ENCODE data around the gene SPDYE4. TPM values are rescaled to one million over a fixed set of nuclear protein-coding genes. Genes with fewer than 3 reads are reported as not detected.

Gene SPDYE4
- total RNA-seq, 1 experiment from 2014 or later = not detected

DNA sequence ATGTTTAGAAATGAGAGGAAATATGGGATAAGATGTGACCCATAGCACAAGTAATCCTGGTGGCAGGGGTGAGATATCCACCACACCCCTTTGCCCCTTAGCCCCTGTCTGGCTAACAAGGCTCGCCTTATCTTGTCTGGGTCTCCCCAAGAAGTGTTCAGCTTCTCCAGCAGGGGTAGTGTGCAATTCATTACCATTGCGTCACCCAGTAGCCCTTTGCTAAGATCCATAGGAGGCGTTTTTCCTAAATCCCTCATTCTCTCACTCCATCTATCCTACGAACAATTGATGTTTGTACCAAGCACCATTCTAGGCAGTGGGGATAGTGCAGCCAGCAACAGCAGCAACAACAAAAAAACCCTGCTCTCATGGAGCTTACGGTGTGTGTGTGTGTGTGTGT is 44.5 kb downstream of the SPDYE4 start:
- DNase-seq (ENCODE audit: low read depth, low spot score) (no peak), ATAC-seq (no peak)
- Histone ChIP-seq H3K4me3 (ENCODE audit: low read depth in 2 of 2, low read length in 2 of 2) (no peak overlapping the region), H3K27me3 (ENCODE audit: control insufficient read depth, insufficient read depth, low read length) (no peaks in the 10 kb centered on the region; the same call in 1 of the 2 replicates), H3K4me1 (ENCODE audit: control insufficient read depth, insufficient read depth, low read length) (no peaks in the 10 kb centered on the region), H3K36me3 (ENCODE audit: control insufficient read depth, insufficient read depth, low read length) (no peaks in the 10 kb centered on the region), H3K27ac (ENCODE audit: low read length) (no peak overlapping the region), H3K9me3 (ENCODE audit: control insufficient read depth, insufficient read depth, low read depth, low read length) (no peaks in the 10 kb centered on the region)
- in situ Hi-C loops (cut with HindIII; ENCODE audit: low pct_unique_long_range_greater_than_20kb, low sequenced_read_pairs) = no loop called here
- ChIA-PET POLR2A (interaction anchor here (0.6 kb wide), 1 partner anchor 229 kb away, joined by 3 read pairs; no protein-coding TSS in a partner anchor), CTCF (no interaction called here)
- TF ChIP-seq, protein P1, sequence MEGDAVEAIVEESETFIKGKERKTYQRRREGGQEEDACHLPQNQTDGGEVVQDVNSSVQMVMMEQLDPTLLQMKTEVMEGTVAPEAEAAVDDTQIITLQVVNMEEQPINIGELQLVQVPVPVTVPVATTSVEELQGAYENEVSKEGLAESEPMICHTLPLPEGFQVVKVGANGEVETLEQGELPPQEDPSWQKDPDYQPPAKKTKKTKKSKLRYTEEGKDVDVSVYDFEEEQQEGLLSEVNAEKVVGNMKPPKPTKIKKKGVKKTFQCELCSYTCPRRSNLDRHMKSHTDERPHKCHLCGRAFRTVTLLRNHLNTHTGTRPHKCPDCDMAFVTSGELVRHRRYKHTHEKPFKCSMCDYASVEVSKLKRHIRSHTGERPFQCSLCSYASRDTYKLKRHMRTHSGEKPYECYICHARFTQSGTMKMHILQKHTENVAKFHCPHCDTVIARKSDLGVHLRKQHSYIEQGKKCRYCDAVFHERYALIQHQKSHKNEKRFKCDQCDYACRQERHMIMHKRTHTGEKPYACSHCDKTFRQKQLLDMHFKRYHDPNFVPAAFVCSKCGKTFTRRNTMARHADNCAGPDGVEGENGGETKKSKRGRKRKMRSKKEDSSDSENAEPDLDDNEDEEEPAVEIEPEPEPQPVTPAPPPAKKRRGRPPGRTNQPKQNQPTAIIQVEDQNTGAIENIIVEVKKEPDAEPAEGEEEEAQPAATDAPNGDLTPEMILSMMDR (IDR thresholded peaks at IDR 0.05) = no peak
- TF ChIP-seq POLR2AphosphoS5 (IDR thresholded peaks at IDR 0.05; ENCODE audit: low read depth, low read length) = no peak
- TF ChIP-seq SIN3A (IDR thresholded peaks at IDR 0.05; ENCODE audit: borderline replicate concordance, insufficient read depth, low read depth, low read length) = no peak
- BruUV-seq (replicated peaks) = no TSS peak
- intact Hi-C loops (cut with micrococcal nuclease; ENCODE audit: unreplicated experiment) = no loop called here

DNA sequence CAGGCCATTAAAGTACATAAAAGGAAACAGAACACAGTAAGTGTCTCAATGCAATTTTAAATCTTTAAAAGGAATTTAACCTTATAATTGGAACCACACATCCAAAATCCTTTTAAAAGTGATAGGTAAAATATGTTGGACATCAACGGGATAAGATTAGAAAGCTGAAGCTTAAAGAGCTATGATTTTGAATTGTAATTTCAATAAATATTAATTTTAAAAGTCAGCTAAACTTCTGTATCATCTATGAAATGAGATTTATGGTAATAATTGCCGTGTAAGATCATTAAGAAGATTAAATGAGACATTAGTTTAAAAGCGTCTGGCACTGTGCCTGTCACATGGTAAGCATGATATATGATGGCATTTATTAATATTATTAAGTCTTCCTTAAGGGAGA is 45.0 kb downstream of the SPDYE4 start:
- BruUV-seq (replicated peaks) = no TSS peak
- intact Hi-C loops (cut with micrococcal nuclease; ENCODE audit: unreplicated experiment) = no loop called here
- no peak overlapping the region for H3K27ac ChIP-seq (ENCODE audit: low read length)
- no peak for TF ChIP-seq SIN3A (IDR thresholded peaks at IDR 0.05; ENCODE audit: borderline replicate concordance, insufficient read depth, low read depth, low read length)
- TF ChIP-seq, protein P1 (IDR thresholded peaks at IDR 0.05) = no peak
- TF ChIP-seq, protein P2, sequence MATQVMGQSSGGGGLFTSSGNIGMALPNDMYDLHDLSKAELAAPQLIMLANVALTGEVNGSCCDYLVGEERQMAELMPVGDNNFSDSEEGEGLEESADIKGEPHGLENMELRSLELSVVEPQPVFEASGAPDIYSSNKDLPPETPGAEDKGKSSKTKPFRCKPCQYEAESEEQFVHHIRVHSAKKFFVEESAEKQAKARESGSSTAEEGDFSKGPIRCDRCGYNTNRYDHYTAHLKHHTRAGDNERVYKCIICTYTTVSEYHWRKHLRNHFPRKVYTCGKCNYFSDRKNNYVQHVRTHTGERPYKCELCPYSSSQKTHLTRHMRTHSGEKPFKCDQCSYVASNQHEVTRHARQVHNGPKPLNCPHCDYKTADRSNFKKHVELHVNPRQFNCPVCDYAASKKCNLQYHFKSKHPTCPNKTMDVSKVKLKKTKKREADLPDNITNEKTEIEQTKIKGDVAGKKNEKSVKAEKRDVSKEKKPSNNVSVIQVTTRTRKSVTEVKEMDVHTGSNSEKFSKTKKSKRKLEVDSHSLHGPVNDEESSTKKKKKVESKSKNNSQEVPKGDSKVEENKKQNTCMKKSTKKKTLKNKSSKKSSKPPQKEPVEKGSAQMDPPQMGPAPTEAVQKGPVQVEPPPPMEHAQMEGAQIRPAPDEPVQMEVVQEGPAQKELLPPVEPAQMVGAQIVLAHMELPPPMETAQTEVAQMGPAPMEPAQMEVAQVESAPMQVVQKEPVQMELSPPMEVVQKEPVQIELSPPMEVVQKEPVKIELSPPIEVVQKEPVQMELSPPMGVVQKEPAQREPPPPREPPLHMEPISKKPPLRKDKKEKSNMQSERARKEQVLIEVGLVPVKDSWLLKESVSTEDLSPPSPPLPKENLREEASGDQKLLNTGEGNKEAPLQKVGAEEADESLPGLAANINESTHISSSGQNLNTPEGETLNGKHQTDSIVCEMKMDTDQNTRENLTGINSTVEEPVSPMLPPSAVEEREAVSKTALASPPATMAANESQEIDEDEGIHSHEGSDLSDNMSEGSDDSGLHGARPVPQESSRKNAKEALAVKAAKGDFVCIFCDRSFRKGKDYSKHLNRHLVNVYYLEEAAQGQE (IDR thresholded peaks at IDR 0.05; ENCODE audit: insufficient read depth in 1 of 2, low read depth in 2 of 2, low read length in 1 of 2) = no peak
- TF ChIP-seq POLR2AphosphoS5 (IDR thresholded peaks at IDR 0.05; ENCODE audit: low read depth, low read length) = no peak
- TF ChIP-seq TCF7L2 (IDR thresholded peaks at IDR 0.05; ENCODE audit: low read depth, low read length) = no peak
- no peak overlapping the region for H3K4me3 ChIP-seq (ENCODE audit: low read depth in 2 of 2, low read length in 2 of 2)
- ATAC-seq (no peak), DNase-seq (ENCODE audit: low read depth, low spot score) (no peak)
- POLR2A ChIA-PET = interaction anchor here (0.6 kb wide), 1 partner anchor 230 kb away, joined by 3 read pairs; no protein-coding TSS in a partner anchor
- in situ Hi-C loops (cut with HindIII; ENCODE audit: low pct_unique_long_range_greater_than_20kb, low sequenced_read_pairs) = no loop called here
- no peaks in the 10 kb centered on the region; the same call in 1 of the 2 replicates for H3K27me3 ChIP-seq (ENCODE audit: control insufficient read depth, insufficient read depth, low read length)
- no peaks in the 10 kb centered on the region for H3K9me3 ChIP-seq (ENCODE audit: control insufficient read depth, insufficient read depth, low read depth, low read length)
- CTCF ChIA-PET = no interaction called here
- H3K36me3 ChIP-seq (ENCODE audit: control insufficient read depth, insufficient read depth, low read length) = no peaks in the 10 kb centered on the region
- no peaks in the 10 kb centered on the region for H3K4me1 ChIP-seq (ENCODE audit: control insufficient read depth, insufficient read depth, low read length)
